ENCODE measurements around the gene CCDC24. TPM values are rescaled to one million over a fixed set of nuclear protein-coding genes. Genes with fewer than 3 reads are reported as not detected.
A peak's percentile ranks its signal among the peaks of the same experiment; 100 is the strongest.

The CCDC24 gene
- total and polyA plus RNA-seq, 8 donors = 3.9 to 45.9 (median 6.5) TPM

GRCh38 chr1:43981135-43981491 is 10.3 kb upstream of the CCDC24 start:
- H3K4me1 ChIP-seq = peaks cover 0 to 24% (median 9%) of the 10 kb centered on the region in 3 donors
- no peak for FAIRE-seq
- DNase-seq = peak in 3 of 6 donors; percentile 56 to 67 (median 63)
- peak overlapping the region in 2 of 4 donors; percentile 74 to 86 for H3K4me3 ChIP-seq
- ATAC-seq = peak; percentile 27 to 42 (median 33)
- peak overlapping the region in 2 of 4 donors; percentile 68 to 70 for H3K27ac ChIP-seq
- H3K36me3 ChIP-seq = peaks cover 0 to 4% (median 0%) of the 10 kb centered on the region in 3 donors
- 42 to 52% methylated on average over 16 to 20 of the region's 20 CpGs for WGBS, 2 donors
- intact Hi-C loops (cut with DNase I) = no loop called here
- no peaks in the 10 kb centered on the region for H3K27me3 ChIP-seq
- TF ChIP-seq CTCF (IDR thresholded peaks at IDR 0.05) = no peak
- H3K9me3 ChIP-seq = no peaks in the 10 kb centered on the region

- DNase-seq = no peak
- Histone ChIP-seq H3K4me1 (peaks cover 0 to 19% (median 7%) of the 10 kb centered on the region in 3 donors), H3K4me3 (peak overlapping the region in 1 of 4 donors; percentile 86), H3K9me3 (no peaks in the 10 kb centered on the region), H3K27ac (no peak overlapping the region), H3K36me3 (peaks cover 0 to 4% (median 0%) of the 10 kb centered on the region in 3 donors), H3K27me3 (no peaks in the 10 kb centered on the region)
- no peak for TF ChIP-seq CTCF (IDR thresholded peaks at IDR 0.05)
- intact Hi-C loops (cut with DNase I) = no loop called here
- no peak for ATAC-seq
- no peak for FAIRE-seq
- 87 to 88% methylated on average over 20 of the region's 20 CpGs for WGBS, 2 donors
Observed at GRCh38 chr1:43981636-43982035, 9.8 kb upstream of the CCDC24 start.

- no peaks in the 10 kb centered on the region for H3K27me3 ChIP-seq
- intact Hi-C loops (cut with DNase I) = no loop called here
- peaks cover 0 to 13% (median under 1%) of the 10 kb centered on the region in 3 donors for H3K4me1 ChIP-seq
- H3K9me3 ChIP-seq = no peaks in the 10 kb centered on the region
- H3K27ac ChIP-seq = no peak overlapping the region
- H3K4me3 ChIP-seq = no peak overlapping the region
- ATAC-seq = no peak
- no peaks in the 10 kb centered on the region for H3K36me3 ChIP-seq
- TF ChIP-seq CTCF (IDR thresholded peaks at IDR 0.05) = no peak
- FAIRE-seq = no peak
- DNase-seq = no peak
- WGBS, 2 donors = 84 to 87% methylated on average over 8 of the region's 8 CpGs
Observed at GRCh38 chr1:43982241-43982640, 9.2 kb upstream of the CCDC24 start.

- no peaks in the 10 kb centered on the region for H3K9me3 ChIP-seq
- H3K36me3 ChIP-seq = no peaks in the 10 kb centered on the region
- peaks cover 0 to 9% (median 0%) of the 10 kb centered on the region in 3 donors for H3K4me1 ChIP-seq
- 84 to 86% methylated on average over 15 of the region's 15 CpGs for WGBS, 2 donors
- no peak for TF ChIP-seq CTCF (IDR thresholded peaks at IDR 0.05)
- no peak for FAIRE-seq
- no peak overlapping the region for H3K27ac ChIP-seq
- no peak for DNase-seq
- ATAC-seq = no peak
- no peaks in the 10 kb centered on the region for H3K27me3 ChIP-seq
- intact Hi-C loops (cut with DNase I) = no loop called here
- H3K4me3 ChIP-seq = no peak overlapping the region
Observed at GRCh38 chr1:43982808-43983207, 8.6 kb upstream of the CCDC24 start.

GRCh38 chr1:43983253-43983899 is 8.0 kb upstream of the CCDC24 start:
- Histone ChIP-seq H3K4me1 (peaks cover 0 to 6% (median 0%) of the 10 kb centered on the region in 3 donors), H3K36me3 (no peaks in the 10 kb centered on the region), H3K4me3 (no peak overlapping the region), H3K27ac (no peak overlapping the region), H3K27me3 (no peaks in the 10 kb centered on the region), H3K9me3 (no peaks in the 10 kb centered on the region)
- 79 to 84% methylated on average over 12 of the region's 12 CpGs for WGBS, 2 donors
- intact Hi-C loops (cut with DNase I) = no loop called here
- no peak for ATAC-seq
- FAIRE-seq = no peak
- DNase-seq = no peak
- TF ChIP-seq CTCF (IDR thresholded peaks at IDR 0.05) = no peak

Data from pancreas (tissue), 10 donors.